ENCODE data around the gene PLEKHA6. TPM values are rescaled to one million over a fixed set of nuclear protein-coding genes. Genes with fewer than 3 reads are reported as not detected.

The PLEKHA6 gene
- total and polyA plus RNA-seq, 2 experiments from 2014 or later = 2.8 to 6.2 TPM

GRCh38 chr1:204370176-204370575, 10.4 kb upstream of the PLEKHA6 start:
- Histone ChIP-seq H3F3A (replicated peaks; ENCODE audit: low read depth) (no peaks in the 10 kb centered on the region), H3K9me2 (ENCODE audit: insufficient read depth) (no peaks in the 10 kb centered on the region), H3K4me2 (no peak overlapping the region), H3K4me3 (no peak overlapping the region), H2AFZ (no peak overlapping the region), H3K27ac (ENCODE audit: low read depth) (no peak overlapping the region), H3K4me1 (ENCODE audit: insufficient read depth) (no peaks in the 10 kb centered on the region), H3K27me3 (ENCODE audit: insufficient read depth) (peaks cover 6% of the 10 kb centered on the region; the same call in 1 of the 2 replicates), H3K36me3 (ENCODE audit: insufficient read depth) (no peaks in the 10 kb centered on the region), H3K79me2 (replicated peaks; ENCODE audit: insufficient read depth) (no peaks in the 10 kb centered on the region), H4K20me1 (replicated peaks; ENCODE audit: insufficient read depth) (no peaks in the 10 kb centered on the region)
- no peak overlapping the region for H3K27ac Mint-ChIP-seq
- H3K9me3 Mint-ChIP-seq = no peaks in the 10 kb centered on the region
- H3K27me3 Mint-ChIP-seq (ENCODE audit: insufficient read depth, low read depth, poor library complexity) = peaks cover 9% of the 10 kb centered on the region
- no peak for TF ChIP-seq ZNF114 (CRISPR knock-in tag; IDR thresholded peaks at IDR 0.05)
- no peak for TF ChIP-seq POLR2AphosphoS5 (IDR thresholded peaks at IDR 0.05; ENCODE audit: low read depth)
- TF ChIP-seq REST (IDR thresholded peaks at IDR 0.05; ENCODE audit: unreplicated experiment) = no peak
- TF ChIP-seq NANOG (IDR thresholded peaks at IDR 0.05; ENCODE audit: borderline replicate concordance) = no peak
- TF ChIP-seq STAT1 (IDR thresholded peaks at IDR 0.05; ENCODE audit: unreplicated experiment) = no peak
- no peak for TF ChIP-seq ETS1 (IDR thresholded peaks at IDR 0.05)
- no peak for TF ChIP-seq CREB1 (CRISPR knock-in tag; IDR thresholded peaks at IDR 0.05; ENCODE audit: low read depth)
- no peaks in the 10 kb centered on the region; the same call in 2 of the 3 replicates for H3K4me1 Mint-ChIP-seq
- ATAC-seq = no peak
- H3K4me3 Mint-ChIP-seq = no peak overlapping the region
- no peaks in the 10 kb centered on the region for H3K36me3 Mint-ChIP-seq (ENCODE audit: low read depth)
- no peak for DNase-seq (ENCODE audit: low spot score)

GRCh38 chr1:204368996-204369726, 9.4 kb upstream of the PLEKHA6 start:
- Histone ChIP-seq H4K20me1 (replicated peaks; ENCODE audit: insufficient read depth) (no peaks in the 10 kb centered on the region), H3K4me2 (no peak overlapping the region), H3F3A (replicated peaks; ENCODE audit: low read depth) (no peaks in the 10 kb centered on the region), H2AFZ (no peak overlapping the region), H3K4me1 (ENCODE audit: insufficient read depth) (no peaks in the 10 kb centered on the region), H3K27ac (ENCODE audit: low read depth) (no peak overlapping the region), H3K4me3 (no peak overlapping the region), H3K36me3 (ENCODE audit: insufficient read depth) (no peaks in the 10 kb centered on the region), H3K79me2 (replicated peaks; ENCODE audit: insufficient read depth) (no peaks in the 10 kb centered on the region), H3K9me2 (ENCODE audit: insufficient read depth) (no peaks in the 10 kb centered on the region), H3K27me3 (ENCODE audit: insufficient read depth) (no peaks in the 10 kb centered on the region; the same call in 1 of the 2 replicates)
- H3K9me3 Mint-ChIP-seq = no peaks in the 10 kb centered on the region
- TF ChIP-seq STAT1 (IDR thresholded peaks at IDR 0.05; ENCODE audit: unreplicated experiment) = no peak
- no peak for TF ChIP-seq ZNF331 (CRISPR knock-in tag; IDR thresholded peaks at IDR 0.05; ENCODE audit: low read depth)
- TF ChIP-seq ZNF114 (CRISPR knock-in tag; IDR thresholded peaks at IDR 0.05) = no peak
- TF ChIP-seq JUNB (IDR thresholded peaks at IDR 0.05; ENCODE audit: unreplicated experiment) = no peak
- TF ChIP-seq REST (IDR thresholded peaks at IDR 0.05; ENCODE audit: unreplicated experiment) = no peak
- no peak for TF ChIP-seq POLR2AphosphoS5 (IDR thresholded peaks at IDR 0.05; ENCODE audit: low read depth)
- no peak for TF ChIP-seq NANOG (IDR thresholded peaks at IDR 0.05; ENCODE audit: borderline replicate concordance)
- no peak for TF ChIP-seq ETS1 (IDR thresholded peaks at IDR 0.05)
- DNase-seq (ENCODE audit: low spot score) (no peak), ATAC-seq (no peak)
- no peaks in the 10 kb centered on the region for H3K36me3 Mint-ChIP-seq (ENCODE audit: low read depth)
- no peak overlapping the region for H3K27ac Mint-ChIP-seq
- peaks cover 9% of the 10 kb centered on the region for H3K27me3 Mint-ChIP-seq (ENCODE audit: insufficient read depth, low read depth, poor library complexity)
- no peaks in the 10 kb centered on the region; the same call in 2 of the 3 replicates for H3K4me1 Mint-ChIP-seq
- H3K4me3 Mint-ChIP-seq = no peak overlapping the region

All from GM23338 (cell line).